SK-N-SH treated with all-trans-retinoic acid at 6 μM for 48 hours (cell line): ENCODE measurements around the gene CENPT.

Experiments used
- ARNTL ChIP-seq: fragments of 450-650 bp; formaldehyde crosslinking; IDR thresholded peaks from 2 replicates; pipeline ENCODE4 v1.5.0; 2020; ENCODE audit warnings: low read depth, mild to moderate bottlenecking, moderate library complexity, borderline replicate concordance
- BACH2 ChIP-seq: fragments of 250-450 bp; sonication (Bioruptor Pico); IDR thresholded peaks from 2 replicates; pipeline ENCODE4 v1.9.0; 2021; ENCODE audit warnings: mild to moderate bottlenecking, borderline replicate concordance
- CREB5 ChIP-seq: fragments of 250-450 bp; sonication (Bioruptor Pico); IDR thresholded peaks from 2 replicates; pipeline ENCODE4 v1.5.1; 2020; ENCODE audit warnings: low read depth, mild to moderate bottlenecking, moderate library complexity
- CSDC2 ChIP-seq: fragments of 250-450 bp; sonication (Bioruptor Pico); IDR thresholded peaks from 2 replicates; pipeline ENCODE4 v1.5.0; 2020; ENCODE audit warnings: mild to moderate bottlenecking, moderate library complexity
- OSR1 ChIP-seq: fragments of 250-450 bp; sonication (Bioruptor Pico); IDR thresholded peaks from 2 replicates; pipeline ENCODE4 v1.8.0; 2022; ENCODE audit warnings: moderate library complexity, mild to moderate bottlenecking, inconsistent platforms
- PATZ1 ChIP-seq: fragments of 250-450 bp; sonication (Bioruptor Pico); IDR thresholded peaks from 2 replicates; pipeline ENCODE4 v1.8.0; 2020; ENCODE audit warnings: mild to moderate bottlenecking, moderate library complexity, borderline replicate concordance
- SNAI2 ChIP-seq: fragments of 250-450 bp; sonication (Bioruptor Pico); IDR thresholded peaks from 2 replicates; pipeline ENCODE4 v1.5.0; 2020; ENCODE audit warnings: mild to moderate bottlenecking, moderate library complexity
- TCF4 ChIP-seq: fragments of 250-450 bp; sonication (Bioruptor Pico); IDR thresholded peaks from 2 replicates; pipeline ENCODE4 v1.8.0; 2021; ENCODE audit warnings: mild to moderate bottlenecking, moderate library complexity, borderline replicate concordance
- TOX ChIP-seq: fragments of 250-450 bp; sonication (Bioruptor Pico); IDR thresholded peaks from 2 replicates; pipeline ENCODE4 v1.8.0; 2021; ENCODE audit warnings: mild to moderate bottlenecking, moderate library complexity, borderline replicate concordance
- ZFP3 ChIP-seq: fragments of 250-450 bp; sonication (Bioruptor Pico); IDR thresholded peaks from 2 replicates; pipeline ENCODE4 v1.5.0; 2020; ENCODE audit warnings: mild to moderate bottlenecking, moderate library complexity
- ZFP30 ChIP-seq: fragments of 450-650 bp; formaldehyde crosslinking; IDR thresholded peaks from 2 replicates; pipeline ENCODE4 v1.5.0; 2022; ENCODE audit warnings: mild to moderate bottlenecking, moderate library complexity

GRCh38 chr16:67801241-67801640 lies 46.3 kb downstream of the CENPT start:
- TF ChIP-seq OSR1 (CRISPR knock-in tag) (no peak), ZFP30 (CRISPR knock-in tag) (no peak), CREB5 (CRISPR knock-in tag) (no peak), PATZ1 (CRISPR knock-in tag) (no peak), ZFP3 (CRISPR knock-in tag) (no peak), CSDC2 (CRISPR knock-in tag) (no peak), SNAI2 (CRISPR knock-in tag) (no peak), ARNTL (CRISPR knock-in tag) (no peak), BACH2 (CRISPR knock-in tag) (no peak), TCF4 (CRISPR knock-in tag) (no peak), TOX (CRISPR knock-in tag) (no peak)
